GM12878 (cell line): ENCODE measurements around the gene PRPF6. TPM values are rescaled to one million over a fixed set of nuclear protein-coding genes. Genes with fewer than 3 reads are reported as not detected.

Experiments used
- ATAC-seq: fragments of 200-7000 bp; cut with Tn5 transposase; 3 replicates; pipeline ENCODE4 v1.9.1; 2020; ENCODE audit warnings: mild to moderate bottlenecking, moderate library complexity
- BruUV-seq: library from RNA; stranded (reverse); fragments of 400-500 nt; replicated peaks from 2 replicates; lab custom pipeline; 2021; lab: Mats Ljungman, UMichigan
- CTCF ChIA-PET: fragments of 300-600 bp; sonication (Branson Sonifier 250); formaldehyde crosslinking; extraction: SDS; loops from one replicate; lab custom pipeline; 2021; ENCODE audit warnings: inconsistent platforms; lab: Yijun Ruan, JAX
- POLR2A ChIA-PET: fragments of 350-600 bp; formaldehyde crosslinking; extraction: SDS; loops from one replicate; lab custom pipeline; 2021; ENCODE audit warnings: inconsistent platforms; lab: Charles Lee
- RAD21 ChIA-PET: fragments of 300-600 bp; sonication (Branson Sonifier 250); formaldehyde crosslinking; loops from one replicate; lab custom pipeline; 2023; ENCODE audit warnings: antibody characterized with exemption; ENCODE audit not compliant: unreplicated experiment; lab: Charles Lee
- SMC1A ChIA-PET: fragments of 300-600 bp; sonication (Branson Sonifier 250); formaldehyde crosslinking; loops from one replicate; lab custom pipeline; 2023; ENCODE audit not compliant: unreplicated experiment, uncharacterized antibody; lab: Charles Lee
- DNase-seq: peaks from one replicate; pipeline ENCODE4 v3.0.0-alpha.2; 2011; ENCODE audit warnings: low read depth, low spot score
- FAIRE-seq: peaks from 3 replicates; lab custom pipeline; 2011; peaks lifted over from hg19 to GRCh38; lab: Jason Lieb, UNC
- H2AFZ ChIP-seq: 2 replicates; pipeline ENCODE4 v1.6.0; 2011; ENCODE audit warnings: low read depth, low read length, control low read depth; ENCODE audit not compliant: control insufficient read depth
- H3K27ac ChIP-seq: 2 replicates; pipeline ENCODE4 v1.5.1; 2011; ENCODE audit warnings: control low read depth; ENCODE audit not compliant: control insufficient read depth, insufficient read depth
- H3K27me3 ChIP-seq, 2 experiments: replicated peaks in 1 of 2; 2 replicates each; pipeline versions ENCODE4 v1.6.0 to v1.6.1; 2011; ENCODE audit warnings: low read length in 1 of 2; ENCODE audit not compliant: control insufficient read depth in 2 of 2, insufficient read depth in 2 of 2
- H3K36me3 ChIP-seq, 2 experiments: 2 replicates each; pipeline ENCODE4 v1.5.1; 2011; ENCODE audit warnings: low read length in 1 of 2; ENCODE audit not compliant: control insufficient read depth in 2 of 2, insufficient read depth in 2 of 2
- H3K4me1 ChIP-seq: 2 replicates; pipeline ENCODE4 v1.6.1; 2011; ENCODE audit warnings: mild to moderate bottlenecking, low read length, moderate library complexity, mixed read lengths; ENCODE audit not compliant: control insufficient read depth, insufficient read depth
- H3K4me2 ChIP-seq: 2 replicates; pipeline ENCODE4 v1.6.0; 2011; ENCODE audit warnings: control low read depth; ENCODE audit not compliant: control insufficient read depth, insufficient read depth
- H3K4me3 ChIP-seq: fragments of 200-600 bp; sonication (generic); 2 replicates; pipeline ENCODE4 v1.5.1; 2016
- H3K79me2 ChIP-seq: 2 replicates; pipeline ENCODE4 v1.6.0; 2011; ENCODE audit warnings: low read length; ENCODE audit not compliant: control insufficient read depth, insufficient read depth
- H3K9ac ChIP-seq: 2 replicates; pipeline ENCODE4 v1.8.0; 2011; ENCODE audit warnings: low read length, control low read depth, mixed read lengths; ENCODE audit not compliant: control insufficient read depth, insufficient read depth
- H3K9me3 ChIP-seq: replicated peaks from 3 replicates; pipeline ENCODE4 v1.5.1; 2011; ENCODE audit warnings: mild to moderate bottlenecking, low read length; ENCODE audit not compliant: control insufficient read depth, insufficient read depth
- H4K20me1 ChIP-seq: 2 replicates; pipeline ENCODE4 v1.6.0; 2011; ENCODE audit not compliant: control insufficient read depth, insufficient read depth
- POLR2A ChIP-seq: IDR thresholded peaks from 2 replicates; pipeline ENCODE4 v1.6.1; 2011; ENCODE audit warnings: low read depth, mild to moderate bottlenecking, low read length
- WGBS: methylation state at CpG from one replicate; pipeline ENCODE4 v1.1.6; 2016; ENCODE audit warnings: low lambda C conversion rate; ENCODE audit not compliant: insufficient replicate concordance, insufficient coverage; ENCODE audit errors: missing lambda C conversion rate; 5-methylcytosine and 5-hydroxymethylcytosine counted together
- in situ Hi-C: fragments of 300-500 bp; cut with MboI; formaldehyde crosslinking; loops from 9 replicates; pipeline ENCODE4 v1.14.3; 2018; ENCODE audit warnings: mixed read lengths
- intact Hi-C: fragments of 100-400 bp; cut with micrococcal nuclease; formaldehyde crosslinking; loops from one replicate; pipeline ENCODE4 v1.14.2; 2022; ENCODE audit not compliant: unreplicated experiment
- polyA plus RNA-seq, 11 experiments: library from polyadenylated mRNA; depleted of rRNA in 4 of 11; unstranded in 6 of 11; stranded (reverse) in 5 of 11; fragments of >200 nt; fragmentation: Nextera tagmentation in 4 of 11; fragmentation: Illumina TruSeq in 1 of 11; extraction: Ambion mirVana in 4 of 11; extraction: Trizol in 1 of 11; gene quantifications; 1 replicate in 1 of 11; 2 replicates in 10 of 11; pipeline versions ENCODE4 v1.2.1 to v1.2.3, GENCODE V29; 2011 to 2016; ENCODE audit warnings: inconsistent platforms in 2 of 11, missing spikeins in 2 of 11, low read depth in 1 of 11
- total RNA-seq, 4 experiments: library from RNA; depleted of rRNA in 3 of 4; stranded (reverse); fragments of >200 nt in 3 of 4; fragmentation: Illumina TruSeq in 1 of 4; extraction: Trizol in 1 of 4; gene quantifications; 2 replicates each; pipeline versions ENCODE4 v1.2.1 to v1.2.3, GENCODE V29; 2013 to 2021
- TF ChIP-seq, protein P1 (sequence below): fragments of 450-650 bp; IDR thresholded peaks from 2 replicates; pipeline ENCODE4 v1.6.1; 2016; ENCODE audit warnings: mild to moderate bottlenecking

The PRPF6 gene
- total and polyA plus RNA-seq, 10 of the 15 experiments (the other 5 are each of a cell fraction or from before 2014, with no cell fraction given): 5.0 to 102 (median 71.3) TPM

GRCh38 chr20:64071341-64072332 is 90.7 kb downstream of the PRPF6 start:
- no peak overlapping the region for H3K27ac ChIP-seq
- DNase-seq (no peak), FAIRE-seq (no peak)
- no peak overlapping the region for H3K9ac ChIP-seq
- no peak overlapping the region for H2AFZ ChIP-seq
- intact Hi-C loops: no loop called here
- H3K9me3 ChIP-seq: no peaks in the 10 kb centered on the region
- in situ Hi-C loops: no loop called here
- RAD21 ChIA-PET: no interaction called here
- peaks cover 8% of the 10 kb centered on the region for H3K79me2 ChIP-seq
- no TSS peak for BruUV-seq
- SMC1A ChIA-PET: interaction anchor here (0.6 kb wide), 1 partner anchor 15 kb away, joined by 4 read pairs; no protein-coding TSS in a partner anchor
- no peak overlapping the region for H3K4me2 ChIP-seq
- POLR2A ChIA-PET: no interaction called here
- WGBS: 57% methylated on average over 29 of the region's 30 CpGs
- no peaks in the 10 kb centered on the region for H4K20me1 ChIP-seq
- H3K36me3 ChIP-seq: peaks cover 3 to 22% of the 10 kb centered on the region in 2 experiments
- H3K27me3 ChIP-seq: no peaks in the 10 kb centered on the region
- TF ChIP-seq POLR2A: peak; percentile 61
- TF ChIP-seq, protein P1, sequence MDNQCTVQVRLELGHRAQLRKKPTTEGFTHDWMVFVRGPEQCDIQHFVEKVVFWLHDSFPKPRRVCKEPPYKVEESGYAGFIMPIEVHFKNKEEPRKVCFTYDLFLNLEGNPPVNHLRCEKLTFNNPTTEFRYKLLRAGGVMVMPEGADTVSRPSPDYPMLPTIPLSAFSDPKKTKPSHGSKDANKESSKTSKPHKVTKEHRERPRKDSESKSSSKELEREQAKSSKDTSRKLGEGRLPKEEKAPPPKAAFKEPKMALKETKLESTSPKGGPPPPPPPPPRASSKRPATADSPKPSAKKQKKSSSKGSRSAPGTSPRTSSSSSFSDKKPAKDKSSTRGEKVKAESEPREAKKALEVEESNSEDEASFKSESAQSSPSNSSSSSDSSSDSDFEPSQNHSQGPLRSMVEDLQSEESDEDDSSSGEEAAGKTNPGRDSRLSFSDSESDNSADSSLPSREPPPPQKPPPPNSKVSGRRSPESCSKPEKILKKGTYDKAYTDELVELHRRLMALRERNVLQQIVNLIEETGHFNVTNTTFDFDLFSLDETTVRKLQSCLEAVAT: no peak
- TF ChIP-seq, all 136 proteins: peak for 1
- no peak overlapping the region for H3K4me3 ChIP-seq
- H3K4me1 ChIP-seq: peaks cover 8% of the 10 kb centered on the region
- CTCF ChIA-PET: interaction anchor here (0.5 to 2.8 kb wide), 4 partner anchors 14 to 367 kb away, joined by 3 to 7 read pairs (median 4); no protein-coding TSS in a partner anchor
- no peak for ATAC-seq
